Gastroesophageal sphincter (tissue), 4 donors: ENCODE results near the gene TMEFF2. TPM values are rescaled to one million over a fixed set of nuclear protein-coding genes. Genes with fewer than 3 reads are reported as not detected.

Source experiments
- ATAC-seq: fragments of 150-250 bp; one replicate; pipeline ENCODE4 v1.9.1; 2016; ENCODE audit warnings: mild to moderate bottlenecking, moderate library complexity
- H3K27ac ChIP-seq, 4 donors: fragments of 200-600 bp; sonication (generic) in 3 of 4; 1 replicate in 3 of 4; 2 replicates in 1 of 4; pipeline ENCODE4 v1.5.1; 2016 to 2019
- H3K27me3 ChIP-seq: fragments of 200-600 bp; sonication (generic); one replicate; pipeline ENCODE4 v1.5.1; 2019
- H3K36me3 ChIP-seq, 2 donors: fragments of 200-600 bp; sonication (generic); one replicate each; pipeline ENCODE4 v1.5.1; 2019; ENCODE audit warnings: control low read depth in 1 of 2
- H3K4me1 ChIP-seq, 3 donors: fragments of 200-600 bp; sonication (generic); 1 replicate in 2 of 3; 2 replicates in 1 of 3; pipeline ENCODE4 v1.5.1; 2016 to 2019; ENCODE audit warnings: control low read depth in 2 of 3
- H3K4me3 ChIP-seq, 2 donors: fragments of 200-600 bp; sonication (generic); one replicate each; pipeline ENCODE4 v1.5.1; 2019; ENCODE audit warnings: mild to moderate bottlenecking in 1 of 2, moderate library complexity in 1 of 2
- H3K9me3 ChIP-seq, 3 donors: fragments of 200-600 bp; sonication (generic); one replicate each; pipeline ENCODE4 v1.5.1; 2017 to 2019; ENCODE audit warnings: control low read depth in 2 of 3
- CTCF ChIP-seq, 4 experiments: fragments of 200-600 bp in 2 of 4; fragments of 450-650 bp in 2 of 4; sonication (generic) in 1 of 4; IDR thresholded peaks; one replicate each; pipeline ENCODE4 v1.5.1; 2017 to 2019; ENCODE audit warnings: antibody characterized with exemption in 4 of 4, mild to moderate bottlenecking in 2 of 4, moderate library complexity in 2 of 4
- EP300 ChIP-seq: sonication (generic); formaldehyde crosslinking; IDR thresholded peaks from one replicate; pipeline ENCODE4 v1.6.1; 2017; ENCODE audit warnings: antibody characterized with exemption, mild to moderate bottlenecking
- POLR2A ChIP-seq, 2 donors: fragments of 450-650 bp; IDR thresholded peaks; one replicate each; pipeline ENCODE4 v1.6.1; 2017; ENCODE audit warnings: antibody characterized with exemption in 2 of 2, mild to moderate bottlenecking in 2 of 2, moderate library complexity in 1 of 2
- POLR2AphosphoS5 ChIP-seq: sonication (generic); formaldehyde crosslinking; IDR thresholded peaks from one replicate; pipeline ENCODE4 v1.6.1; 2017; ENCODE audit warnings: antibody characterized with exemption
- WGBS, 2 donors: methylation state at CpG; one replicate each; pipeline ENCODE4 v1.1.5; 2018; ENCODE audit warnings: low coverage in 1 of 2; 5-methylcytosine and 5-hydroxymethylcytosine counted together
- total RNA-seq, 4 donors: library from RNA; depleted of rRNA; stranded (reverse); fragments of >200 nt; gene quantifications; one replicate each; pipeline ENCODE4 v1.1.0, GENCODE V29; 2016

The TMEFF2 gene
- total RNA-seq, 4 donors from 2014 or later: 0.42 to 3.0 (median 0.83) TPM

DNA sequence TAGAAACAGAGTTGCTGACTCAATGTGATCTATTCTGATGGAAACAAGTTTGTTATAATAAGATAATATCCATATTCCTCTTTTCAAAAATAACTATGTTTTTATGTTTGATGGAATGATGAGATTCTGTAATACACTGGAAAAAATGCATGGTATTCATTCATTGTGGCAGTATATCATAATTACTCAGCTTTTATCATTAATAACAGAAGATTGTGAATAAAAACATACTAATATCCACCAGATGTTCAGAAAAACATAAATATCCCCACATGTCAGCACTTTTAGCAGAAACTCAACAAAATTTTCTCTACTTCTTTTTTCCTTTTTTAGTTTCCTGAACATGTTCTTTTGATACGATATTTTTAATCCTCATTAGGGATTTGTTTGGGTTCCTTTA is 217.0 kb downstream of the TMEFF2 start:
- 60 to 85% methylated on average over 1 of the region's 1 CpG for WGBS, 2 donors
- TF ChIP-seq POLR2AphosphoS5: no peak
- TF ChIP-seq POLR2A (IDR thresholded peaks at IDR 0.05): no peak
- TF ChIP-seq EP300: no peak
- Histone ChIP-seq H3K27me3 (no peaks in the 10 kb centered on the region), H3K36me3 (no peaks in the 10 kb centered on the region), H3K4me1 (no peaks in the 10 kb centered on the region), H3K27ac (no peak overlapping the region), H3K9me3 (no peaks in the 10 kb centered on the region), H3K4me3 (no peak overlapping the region)
- ATAC-seq: no peak

GRCh38 chr2:191976436-191976835 is 218.3 kb downstream of the TMEFF2 start:
- Histone ChIP-seq H3K9me3 (no peaks in the 10 kb centered on the region), H3K4me1 (peaks cover 0 to 4% (median 0%) of the 10 kb centered on the region in 3 donors), H3K27ac (no peak overlapping the region), H3K36me3 (no peaks in the 10 kb centered on the region), H3K27me3 (no peaks in the 10 kb centered on the region), H3K4me3 (no peak overlapping the region)
- TF ChIP-seq EP300: no peak
- no peak for TF ChIP-seq POLR2AphosphoS5
- no peak for TF ChIP-seq POLR2A (IDR thresholded peaks at IDR 0.05)
- TF ChIP-seq CTCF (IDR thresholded peaks at IDR 0.05): no peak
- no peak for ATAC-seq
- 56 to 64% methylated on average over 3 of the region's 3 CpGs for WGBS, 2 donors

- H3K27ac ChIP-seq: no peak overlapping the region
- no peaks in the 10 kb centered on the region for H3K36me3 ChIP-seq
- H3K9me3 ChIP-seq: no peaks in the 10 kb centered on the region
- H3K4me1 ChIP-seq: peaks cover 0 to 4% (median 0%) of the 10 kb centered on the region in 3 donors
- no peak overlapping the region for H3K4me3 ChIP-seq
- no peaks in the 10 kb centered on the region for H3K27me3 ChIP-seq
- TF ChIP-seq EP300 (no peak), POLR2A (IDR thresholded peaks at IDR 0.05) (no peak), POLR2AphosphoS5 (no peak), CTCF (IDR thresholded peaks at IDR 0.05) (no peak)
- ATAC-seq: no peak
Measured at GRCh38 chr2:191974676-191975075, 220.1 kb downstream of the TMEFF2 start.

- WGBS, 2 donors: 60 to 73% methylated on average over 2 of the region's 2 CpGs
- TF ChIP-seq POLR2AphosphoS5 (no peak), CTCF (IDR thresholded peaks at IDR 0.05) (no peak), POLR2A (IDR thresholded peaks at IDR 0.05) (no peak), EP300 (no peak)
- Histone ChIP-seq H3K4me3 (no peak overlapping the region), H3K27me3 (no peaks in the 10 kb centered on the region), H3K9me3 (no peaks in the 10 kb centered on the region), H3K4me1 (peaks cover 0 to 14% (median under 1%) of the 10 kb centered on the region in 3 donors), H3K36me3 (no peaks in the 10 kb centered on the region), H3K27ac (no peak overlapping the region)
- ATAC-seq: no peak
Measured at GRCh38 chr2:191970867-191971266, 223.9 kb downstream of the TMEFF2 start.

GRCh38 chr2:191968120-191968519 is 226.6 kb downstream of the TMEFF2 start:
- H3K9me3 ChIP-seq: no peaks in the 10 kb centered on the region
- no peak overlapping the region for H3K4me3 ChIP-seq
- H3K27me3 ChIP-seq: no peaks in the 10 kb centered on the region
- H3K36me3 ChIP-seq: no peaks in the 10 kb centered on the region
- peaks cover 0 to 19% (median 5%) of the 10 kb centered on the region in 3 donors for H3K4me1 ChIP-seq
- no peak for TF ChIP-seq CTCF (IDR thresholded peaks at IDR 0.05)
- no peak for TF ChIP-seq EP300
- TF ChIP-seq POLR2AphosphoS5: no peak
- no peak for TF ChIP-seq POLR2A (IDR thresholded peaks at IDR 0.05)
- no peak overlapping the region for H3K27ac ChIP-seq
- WGBS, 2 donors: 80 to 90% methylated on average over 2 of the region's 2 CpGs
- ATAC-seq: no peak
